OCI-LY1 (cell line): ENCODE data around the gene TESK2.

ENCODE experiments used
- H2AFZ ChIP-seq: fragments of 200-600 bp; sonication (generic), shearing (Covaris generic); 2 replicates; pipeline ENCODE4 v1.6.0; 2014; ENCODE audit warnings: antibody characterized with exemption, mild to moderate bottlenecking, low read length
- H3F3A ChIP-seq: fragments of 200-600 bp; sonication (generic), shearing (Covaris generic); 2 replicates; pipeline ENCODE4 v1.6.0; 2014; ENCODE audit warnings: mild to moderate bottlenecking, antibody characterized with exemption, low read length, moderate library complexity; ENCODE audit not compliant: insufficient read depth
- H3K27ac ChIP-seq: fragments of 200-600 bp; sonication (generic); 2 replicates; pipeline ENCODE4 v1.5.1; 2014; ENCODE audit warnings: low read length, mixed run types, mild to moderate bottlenecking, low read depth; ENCODE audit not compliant: poor library complexity, severe bottlenecking
- H3K27me3 ChIP-seq: fragments of 200-600 bp; sonication (generic); 2 replicates; pipeline ENCODE4 v1.6.0; 2014; ENCODE audit warnings: antibody characterized with exemption, mild to moderate bottlenecking, low read length, moderate library complexity; ENCODE audit not compliant: insufficient read depth
- H3K36me3 ChIP-seq: fragments of 200-600 bp; sonication (generic); 2 replicates; pipeline ENCODE4 v1.6.1; 2014; ENCODE audit warnings: mild to moderate bottlenecking, antibody characterized with exemption, low read length, moderate library complexity, mixed read lengths; ENCODE audit not compliant: insufficient read depth
- H3K4me1 ChIP-seq: fragments of 200-600 bp; sonication (generic); 2 replicates; pipeline ENCODE4 v1.5.1; 2014; ENCODE audit warnings: mild to moderate bottlenecking, low read length, moderate library complexity; ENCODE audit not compliant: insufficient read depth, severe bottlenecking
- H3K4me2 ChIP-seq: fragments of 200-600 bp; sonication (generic), shearing (Covaris generic); 2 replicates; pipeline ENCODE4 v1.6.1; 2014; ENCODE audit warnings: low read length
- H3K4me3 ChIP-seq: fragments of 200-600 bp; sonication (generic); 2 replicates; pipeline ENCODE4 v1.5.1; 2014; ENCODE audit warnings: low read length, low read depth, mild to moderate bottlenecking, mixed read lengths; ENCODE audit not compliant: poor library complexity, severe bottlenecking
- H3K79me2 ChIP-seq: fragments of 200-600 bp; shearing (Covaris generic); 2 replicates; pipeline ENCODE4 v1.6.1; 2016; ENCODE audit warnings: mixed run types, low read length, mixed read lengths; ENCODE audit not compliant: insufficient read depth
- H3K9ac ChIP-seq: fragments of 200-600 bp; sonication (generic), shearing (Covaris generic); 2 replicates; pipeline ENCODE4 v1.6.1; 2014; ENCODE audit warnings: mild to moderate bottlenecking, low read length, mixed read lengths
- H3K9me2 ChIP-seq: fragments of 200-600 bp; sonication (generic), shearing (Covaris generic); 2 replicates; pipeline ENCODE4 v1.6.1; 2014; ENCODE audit warnings: low read depth, mild to moderate bottlenecking, low read length, mixed read lengths
- H3K9me3 ChIP-seq: fragments of 200-600 bp; shearing (Covaris generic); 2 replicates; pipeline ENCODE4 v1.6.1; 2014; ENCODE audit warnings: low read length, mixed read lengths
- H4K20me1 ChIP-seq: fragments of 200-600 bp; sonication (generic), shearing (Covaris generic); 2 replicates; pipeline ENCODE4 v1.6.0; 2016; ENCODE audit warnings: mild to moderate bottlenecking, low read length; ENCODE audit not compliant: insufficient read depth
- CTCF ChIP-seq: fragments of 200-600 bp; sonication (generic), shearing (Covaris generic); IDR thresholded peaks from 2 replicates; pipeline ENCODE4 v1.5.1; 2017; ENCODE audit warnings: mild to moderate bottlenecking, antibody characterized with exemption, low read length, moderate library complexity, mixed read lengths
- EZH2 ChIP-seq: fragments of 200-600 bp; sonication (generic), shearing (Covaris generic); IDR thresholded peaks from 2 replicates; pipeline ENCODE4 v1.8.0; 2017; ENCODE audit warnings: borderline replicate concordance, mixed run types, mild to moderate bottlenecking, antibody characterized with exemption, low read length, moderate library complexity, mixed read lengths

Gene TESK2

GRCh38 chr1:45410850-45411509 lies 80.0 kb downstream of the TESK2 start:
- Histone ChIP-seq H3K27ac (no peak overlapping the region), H4K20me1 (no peaks in the 10 kb centered on the region), H3K36me3 (no peaks in the 10 kb centered on the region), H3K9me2 (no peaks in the 10 kb centered on the region), H2AFZ (no peak overlapping the region), H3K79me2 (no peaks in the 10 kb centered on the region), H3K4me3 (no peak overlapping the region), H3K9ac (no peak overlapping the region; the same call in 1 of the 2 replicates), H3K27me3 (no peaks in the 10 kb centered on the region), H3K4me1 (peaks cover 13% of the 10 kb centered on the region), H3K9me3 (no peaks in the 10 kb centered on the region), H3F3A (no peaks in the 10 kb centered on the region), H3K4me2 (no peak overlapping the region; the same call in 1 of the 2 replicates)
- TF ChIP-seq CTCF (no peak), EZH2 (no peak)

- no peaks in the 10 kb centered on the region for H3K9me3 ChIP-seq
Measured at GRCh38 chr1:45409276-45409675, 81.7 kb downstream of the TESK2 start.

GRCh38 chr1:45407629-45408287 lies 83.2 kb downstream of the TESK2 start:
- Histone ChIP-seq H3K4me1 (peaks cover 9% of the 10 kb centered on the region), H3K4me3 (no peak overlapping the region), H4K20me1 (no peaks in the 10 kb centered on the region), H3K9me2 (no peaks in the 10 kb centered on the region), H3K27ac (no peak overlapping the region), H3K36me3 (no peaks in the 10 kb centered on the region), H2AFZ (no peak overlapping the region), H3K9me3 (no peaks in the 10 kb centered on the region), H3F3A (no peaks in the 10 kb centered on the region), H3K4me2 (no peak overlapping the region), H3K27me3 (no peaks in the 10 kb centered on the region), H3K79me2 (no peaks in the 10 kb centered on the region), H3K9ac (no peak overlapping the region)
- TF ChIP-seq CTCF (no peak), EZH2 (no peak)

More at GRCh38 chr1:45409276-45409675, 81.7 kb downstream of the TESK2 start:
- H3K4me1 ChIP-seq = peaks cover 13% of the 10 kb centered on the region
- no peaks in the 10 kb centered on the region for H3K27me3 ChIP-seq
- no peak overlapping the region for H3K27ac ChIP-seq
- no peak for TF ChIP-seq EZH2
- TF ChIP-seq CTCF = no peak
- no peak overlapping the region for H3K9ac ChIP-seq
- H3K9me2 ChIP-seq = no peaks in the 10 kb centered on the region
- H3K36me3 ChIP-seq = no peaks in the 10 kb centered on the region
- no peaks in the 10 kb centered on the region for H3F3A ChIP-seq
- H2AFZ ChIP-seq = no peak overlapping the region
- H3K4me3 ChIP-seq = no peak overlapping the region
- H4K20me1 ChIP-seq = no peaks in the 10 kb centered on the region
- H3K79me2 ChIP-seq = no peaks in the 10 kb centered on the region
- H3K4me2 ChIP-seq = no peak overlapping the region
